GM18867 (cell line): ENCODE data around the gene FAM163B.
"Not testable (repeated sequence)": the region's sequence is repeated elsewhere in the genome, so short reads cannot be mapped to it uniquely, and the experiment has no call there.

ENCODE experiments used
- ATAC-seq: cut with Tn5 transposase; IDR thresholded peaks from one replicate; pipeline ENCODE4 v1.9.1; 2021; ENCODE audit warnings: mild to moderate bottlenecking, moderate library complexity; ENCODE audit not compliant: unreplicated experiment

Gene FAM163B

GRCh38 chr9:133571391-133571890 is 37.7 kb downstream of the FAM163B start:
- ATAC-seq: no peak

- ATAC-seq: no peak
Observed at GRCh38 chr9:133570691-133571080, 38.5 kb downstream of the FAM163B start.

- no peak for ATAC-seq
Observed at GRCh38 chr9:133569891-133570690, 39.1 kb downstream of the FAM163B start.

GRCh38 chr9:133569121-133569785 is 39.9 kb downstream of the FAM163B start:
- ATAC-seq: no peak

- no peak for ATAC-seq
Observed at GRCh38 chr9:133568186-133568585, 41.0 kb downstream of the FAM163B start.

GRCh38 chr9:133566817-133567216 is 42.4 kb downstream of the FAM163B start:
- ATAC-seq: no peak

- ATAC-seq: no peak
Observed at GRCh38 chr9:133566382-133566781, 42.8 kb downstream of the FAM163B start.

- no peak for ATAC-seq
Observed at GRCh38 chr9:133564451-133565116, 44.6 kb downstream of the FAM163B start.

- not testable (repeated sequence) for ATAC-seq
Observed at GRCh38 chr9:133563814-133564213, 45.4 kb downstream of the FAM163B start.

- no peak for ATAC-seq
Observed at GRCh38 chr9:133563291-133563796, 45.8 kb downstream of the FAM163B start.

GRCh38 chr9:133562611-133563290 is 46.4 kb downstream of the FAM163B start:
- ATAC-seq: no peak

GRCh38 chr9:133561976-133562554 is 47.1 kb downstream of the FAM163B start:
- ATAC-seq: no peak

- ATAC-seq: no peak
Observed at GRCh38 chr9:133560944-133561343, 48.2 kb downstream of the FAM163B start.

- ATAC-seq: no peak
Observed at GRCh38 chr9:133560311-133560710, 48.9 kb downstream of the FAM163B start.

GRCh38 chr9:133558191-133559126 is 50.7 kb downstream of the FAM163B start:
- no peak for ATAC-seq

- no peak for ATAC-seq
Observed at GRCh38 chr9:133557581-133557980, 51.6 kb downstream of the FAM163B start.

GRCh38 chr9:133556354-133556753 is 52.8 kb downstream of the FAM163B start:
- ATAC-seq: no peak

- ATAC-seq: no peak
Observed at GRCh38 chr9:133554729-133555128, 54.5 kb downstream of the FAM163B start.

- ATAC-seq: no peak
Observed at GRCh38 chr9:133553973-133554713, 55.0 kb downstream of the FAM163B start.
